CD4-positive, alpha-beta T cell treated with Interleukin-15 for 4 hours (primary cell): ENCODE measurements around the gene EGF.
A peak's percentile ranks its signal among the peaks of the same experiment; 100 is the strongest.
"Not testable (repeated sequence)": the region's sequence is repeated elsewhere in the genome, so short reads cannot be mapped to it uniquely, and the experiment has no call there.

Experiments
- DNase-seq: peaks from one replicate; pipeline ENCODE4 v3.0.0-alpha.2; 2020; ENCODE audit warnings: low spot score

Gene EGF

DNA sequence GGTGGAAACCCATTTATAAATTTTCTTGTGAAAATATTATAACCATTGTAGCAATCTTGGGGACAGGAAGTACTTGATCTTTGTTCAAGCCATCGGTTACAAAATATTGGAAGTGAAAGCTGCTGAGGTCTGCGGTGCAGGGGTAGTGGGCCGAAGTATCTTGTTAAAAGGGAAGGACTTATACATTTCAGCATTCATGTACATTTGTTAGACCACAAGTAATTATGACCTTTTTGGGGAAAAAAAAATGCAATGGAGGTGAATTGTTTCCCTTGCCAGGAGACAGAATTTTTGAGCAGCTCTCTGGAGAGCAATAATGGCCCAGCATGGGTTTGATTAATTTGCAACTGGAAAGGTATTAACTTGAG, 121.3 kb downstream of the EGF start:
- no peak for DNase-seq

DNA sequence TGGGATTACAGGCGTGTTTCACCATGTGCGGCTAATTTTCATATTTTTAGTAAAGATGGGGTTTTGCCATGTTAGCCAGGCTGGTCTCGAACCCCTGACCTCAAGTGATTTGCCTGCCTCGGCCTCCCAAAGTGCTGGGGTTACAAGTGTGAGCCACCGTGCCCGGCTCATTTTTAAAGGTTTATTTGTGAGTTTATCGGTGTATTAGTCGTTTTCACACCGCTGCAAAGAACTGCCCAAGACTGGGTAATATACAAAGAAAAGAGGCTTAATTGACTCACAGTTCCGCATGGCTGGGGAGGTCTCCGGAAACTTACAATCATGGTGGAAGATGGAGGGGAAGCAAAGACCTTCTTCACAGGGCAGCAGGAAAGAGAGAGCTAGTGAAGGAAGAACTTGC, 126.5 kb downstream of the EGF start:
- DNase-seq: not testable (repeated sequence)

GRCh38 chr4:110041735-110042134, 129.1 kb downstream of the EGF start:
- DNase-seq: no peak

- DNase-seq: no peak
Measured at GRCh38 chr4:110042545-110043517, 130.1 kb downstream of the EGF start.

GRCh38 chr4:110046588-110047049, 133.9 kb downstream of the EGF start:
- DNase-seq: no peak

GRCh38 chr4:110049951-110050925, 137.6 kb downstream of the EGF start:
- peak; percentile 66 for DNase-seq

DNA sequence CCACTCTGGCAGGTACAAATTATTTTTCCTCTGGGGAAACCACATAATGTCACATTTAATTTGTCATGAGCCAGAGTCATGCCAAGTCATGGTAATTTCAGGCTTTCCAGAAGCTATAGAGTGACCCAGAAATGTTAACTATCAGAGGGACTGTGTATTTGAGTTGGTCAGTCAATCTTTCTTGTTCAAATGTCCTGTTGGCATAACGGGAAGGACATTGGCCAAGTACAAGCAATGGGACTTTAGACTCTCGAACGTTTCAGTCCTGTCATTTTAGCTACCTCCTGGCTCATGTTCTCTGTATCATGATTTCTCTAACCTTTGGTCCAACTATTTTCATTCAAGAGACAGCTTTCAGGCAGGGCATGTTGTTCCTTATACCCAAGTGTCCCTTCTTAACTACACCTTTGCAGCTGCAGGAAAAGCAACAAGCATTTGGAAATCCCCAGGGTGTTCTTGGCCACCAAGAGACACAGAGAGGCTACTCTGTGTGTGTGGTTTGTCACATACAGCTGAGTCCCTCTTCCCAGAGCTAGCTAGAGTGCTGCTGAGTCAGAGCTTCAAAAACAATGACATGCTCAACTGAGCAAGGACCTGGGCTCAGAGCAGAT, 142.6 kb downstream of the EGF start:
- peak; percentile 31 for DNase-seq

DNA sequence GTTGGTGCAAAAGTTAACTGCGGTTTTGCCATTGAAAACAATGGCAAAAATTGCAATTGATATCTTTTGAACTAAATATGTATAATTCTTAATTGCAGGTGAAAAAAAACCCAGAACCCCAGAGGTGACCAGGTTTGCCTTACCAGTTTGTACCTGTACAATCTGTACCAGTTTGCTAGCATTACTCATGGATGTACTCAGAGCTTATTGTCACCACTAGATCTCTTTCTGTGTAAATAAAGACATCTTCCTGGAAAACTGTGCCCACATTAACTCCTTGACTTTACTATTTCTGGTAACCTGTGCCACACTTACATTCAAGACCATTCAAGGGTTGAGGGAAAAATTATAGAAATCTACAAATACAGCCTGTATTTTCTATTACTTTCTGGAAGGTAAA, 146.0 kb downstream of the EGF start:
- peak; percentile 48 for DNase-seq

- DNase-seq: peak; percentile 50
Measured at GRCh38 chr4:110059556-110060191, 147.0 kb downstream of the EGF start.

GRCh38 chr4:110061076-110061475, 148.4 kb downstream of the EGF start:
- no peak for DNase-seq
